Stimulated activated naive CD8-positive, alpha-beta T cell treated with anti-CD3 and anti-CD28 coated beads, Interleukin-15, Interleukin-2, amounts not matched to agents 100 U/mL and 50 U/mL, for 24 hours (primary cell): ENCODE results near the gene OR4N5.
"Not testable (repeated sequence)": the region's sequence is repeated elsewhere in the genome, so short reads cannot be mapped to it uniquely, and the experiment has no call there.

Source experiments
- ATAC-seq: fragments of 150-1000 bp; cut with Tn5 transposase; one replicate; pipeline ENCODE4 v1.10.0; 2021
- DNase-seq: peaks from one replicate; pipeline ENCODE4 v3.0.0; 2021

OR4N5 gene

DNA sequence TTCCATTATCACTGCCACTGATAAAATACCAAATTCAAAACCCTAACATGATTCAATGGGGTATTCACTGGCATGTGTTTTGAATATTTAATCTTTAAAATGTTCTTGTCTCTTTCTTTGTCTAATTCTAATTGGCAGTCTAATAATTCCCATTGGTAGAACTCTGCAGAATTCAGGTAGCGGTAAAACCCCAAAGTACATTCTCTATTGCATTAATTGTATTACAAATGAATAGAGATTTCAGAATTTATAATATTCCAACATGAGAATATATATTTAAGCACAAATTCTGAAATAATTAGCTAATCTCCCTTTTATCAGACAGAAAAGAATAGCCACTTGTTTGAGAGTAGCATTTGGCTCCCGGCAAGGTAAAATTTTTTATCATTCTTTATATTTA lies at the start of gene OR4N5:
TSS of gene OR4N5 (plus strand) at position 301 of the 400 bp plus-strand sequence. CDS start 4,916 bp downstream, outside the sequence.
- DNase-seq: no peak

GRCh38 chr14:20092050-20092449 lies 46.6 kb upstream of the OR4N5 start:
- ATAC-seq (no peak), DNase-seq (no peak)

More for the DNA sequence above, at the start of gene OR4N5:
- ATAC-seq: no peak

GRCh38 chr14:20093442-20093841 lies 45.2 kb upstream of the OR4N5 start:
- ATAC-seq: no peak
- no peak for DNase-seq

DNA sequence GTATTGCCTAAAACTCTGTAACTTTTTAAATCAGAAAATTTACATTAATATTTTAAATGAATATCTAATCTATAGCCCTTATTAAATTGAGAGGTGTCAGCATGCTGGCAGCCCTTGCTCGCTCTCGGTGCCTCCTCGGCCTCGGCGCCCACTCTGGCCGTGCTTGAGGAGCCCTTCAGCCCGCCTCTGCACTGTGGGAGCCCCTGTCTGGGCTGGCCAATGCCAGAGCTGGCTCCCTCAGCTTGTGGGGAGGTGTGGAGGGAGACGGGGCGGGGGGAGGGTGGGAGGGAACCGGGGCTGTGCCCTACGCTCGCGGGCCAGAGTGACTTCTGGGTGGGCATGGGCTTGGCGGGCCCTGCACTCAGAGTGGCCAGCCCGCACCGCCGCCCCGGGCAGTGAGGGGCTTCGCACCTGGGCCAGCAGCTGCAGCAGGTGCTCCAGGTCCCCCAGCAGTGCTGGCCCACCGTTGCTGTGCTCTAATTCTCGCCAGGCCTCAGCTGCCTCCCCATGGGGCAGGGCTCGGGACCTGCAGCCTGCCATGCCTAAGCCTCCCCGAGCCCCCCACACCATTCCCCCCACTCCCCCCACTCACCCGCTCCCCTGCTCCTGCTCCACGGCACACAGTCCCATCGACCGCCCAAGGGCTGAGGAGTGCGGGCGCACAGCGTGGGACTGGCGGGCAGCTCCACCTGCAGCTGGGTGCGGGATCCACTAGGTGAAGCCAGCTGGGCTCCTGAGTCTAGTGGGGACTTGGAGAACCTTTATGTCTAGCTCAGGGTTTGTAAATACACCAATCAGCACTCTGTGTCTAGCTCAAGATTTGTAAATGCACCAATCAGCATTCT lies 39.5 kb upstream of the OR4N5 start:
- not testable (repeated sequence) for ATAC-seq, DNase-seq

GRCh38 chr14:20110438-20110837 lies 28.2 kb upstream of the OR4N5 start, which contains the start of gene OR4K17:
OR4K17 (plus strand) TSS chr14:20110739; CDS start chr14:20117500, 6,761 bp downstream.
- no peak for DNase-seq
- no peak for ATAC-seq

GRCh38 chr14:20112321-20112720 lies 26.3 kb upstream of the OR4N5 start:
- ATAC-seq: no peak
- DNase-seq: no peak

- no peak for DNase-seq
- ATAC-seq: no peak
Observed at GRCh38 chr14:20116748-20117147, 21.9 kb upstream of the OR4N5 start.

GRCh38 chr14:20118795-20119194 lies 19.8 kb upstream of the OR4N5 start:
- no peak for DNase-seq
- no peak for ATAC-seq

- DNase-seq (no peak), ATAC-seq (no peak)
Observed at GRCh38 chr14:20143911-20144310, 5.3 kb downstream of the OR4N5 start.

DNA sequence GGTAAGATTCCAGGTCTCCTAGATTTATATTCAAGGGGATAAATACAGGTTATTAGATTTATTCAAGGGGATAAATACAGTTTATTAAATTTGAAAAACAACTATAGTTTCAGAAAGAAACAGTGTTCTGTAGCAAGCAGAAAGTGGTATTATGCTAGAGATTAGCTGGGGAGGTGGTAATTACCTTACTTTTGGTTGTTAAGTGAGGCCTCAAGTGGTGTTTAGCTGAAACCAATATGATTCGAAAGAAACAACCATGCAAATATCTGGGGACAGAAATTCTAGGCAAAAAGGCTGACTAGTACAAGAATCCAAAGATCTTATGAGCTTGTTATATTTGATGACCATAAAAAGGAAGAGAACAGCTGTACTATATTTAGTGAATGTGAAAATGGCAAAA lies 6.2 kb downstream of the OR4N5 start:
- DNase-seq (no peak), ATAC-seq (no peak)

GRCh38 chr14:20164462-20164861 lies 25.8 kb downstream of the OR4N5 start:
- ATAC-seq: no peak
- DNase-seq: no peak

- no peak for DNase-seq
- no peak for ATAC-seq
Observed at GRCh38 chr14:20167091-20167490, 28.5 kb downstream of the OR4N5 start.

- not testable (repeated sequence) for ATAC-seq, DNase-seq
Observed at GRCh38 chr14:20169852-20170251, 31.2 kb downstream of the OR4N5 start.

DNA sequence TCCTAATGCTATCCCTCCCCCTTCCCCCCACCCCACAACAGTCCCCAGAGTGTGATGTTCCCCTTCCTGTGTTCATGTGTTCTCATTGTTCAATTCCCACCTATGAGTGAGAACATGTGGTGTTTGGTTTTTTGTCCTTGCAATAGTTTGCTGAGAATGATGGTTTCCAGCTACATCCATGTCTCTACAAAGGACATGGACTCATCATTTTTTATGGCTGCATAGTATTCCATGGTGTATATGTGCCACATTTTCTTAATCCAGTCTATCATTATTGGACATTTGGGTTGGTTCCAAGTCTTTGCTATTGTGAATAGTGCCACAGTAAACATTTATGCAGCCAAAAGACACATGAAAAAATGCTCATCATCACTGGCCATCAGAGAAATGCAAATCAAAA lies 35.6 kb downstream of the OR4N5 start:
- not testable (repeated sequence) for DNase-seq, ATAC-seq

GRCh38 chr14:20176330-20176729 lies 37.7 kb downstream of the OR4N5 start:
- ATAC-seq (no peak), DNase-seq (no peak)

- DNase-seq (no peak), ATAC-seq (no peak)
Observed at GRCh38 chr14:20177433-20177974, 38.9 kb downstream of the OR4N5 start.

GRCh38 chr14:20179218-20179617 lies 40.6 kb downstream of the OR4N5 start:
- no peak for DNase-seq
- ATAC-seq: no peak

- no peak for DNase-seq
- no peak for ATAC-seq
Observed at GRCh38 chr14:20179880-20180279, 41.3 kb downstream of the OR4N5 start.

GRCh38 chr14:20180486-20180885 lies 41.9 kb downstream of the OR4N5 start:
- ATAC-seq (no peak), DNase-seq (no peak)

DNA sequence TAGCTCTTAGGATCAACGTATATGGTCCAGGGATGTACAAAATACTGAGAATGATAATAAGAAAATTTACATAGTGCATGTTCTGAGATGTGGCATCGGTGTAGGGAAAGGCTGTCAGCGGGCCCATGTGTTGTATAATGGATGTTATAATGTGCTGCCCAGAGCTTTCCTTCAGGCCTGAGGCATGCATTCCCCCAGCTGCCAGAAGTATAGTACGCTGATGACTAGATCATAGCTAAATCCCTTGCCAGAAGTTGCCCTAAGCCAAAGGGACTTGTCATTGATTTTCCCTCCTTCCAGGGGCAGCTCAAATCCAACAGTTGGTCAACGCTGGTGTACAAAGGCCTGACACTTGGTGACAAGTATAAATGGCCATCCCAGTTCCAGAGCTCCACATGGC lies 45.6 kb downstream of the OR4N5 start:
- ATAC-seq: no peak
- DNase-seq: no peak

DNA sequence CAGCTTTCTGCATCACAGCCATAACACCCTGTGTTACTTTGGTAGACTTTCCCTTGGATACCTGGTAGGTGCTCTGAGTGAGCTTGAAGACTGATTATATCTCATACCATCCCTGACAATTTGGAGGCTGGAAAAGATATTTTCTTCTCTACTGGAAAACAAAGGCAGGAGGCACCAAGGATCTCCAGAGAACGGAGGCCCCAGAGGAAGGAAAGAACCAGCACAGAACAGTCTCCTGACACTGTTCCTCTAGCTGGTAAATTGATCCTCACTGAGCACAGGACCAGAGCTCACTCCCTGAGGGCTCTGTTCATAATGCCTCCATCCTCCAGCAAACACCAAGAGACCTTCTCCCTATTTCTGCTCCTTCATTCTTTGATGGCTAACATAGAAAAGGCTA lies 52.0 kb downstream of the OR4N5 start, which contains the start of gene OR11G2:
TSS of gene OR11G2 (plus strand) at position 301 of the 400 bp plus-strand sequence. CDS start 6,542 bp downstream, outside the sequence.
- DNase-seq: no peak
- no peak for ATAC-seq

- DNase-seq (no peak), ATAC-seq (no peak)
Observed at GRCh38 chr14:20191396-20191795, 52.8 kb downstream of the OR4N5 start.

- ATAC-seq (no peak), DNase-seq (no peak)
Observed at GRCh38 chr14:20194101-20194500, 55.5 kb downstream of the OR4N5 start.
